ENCODE measurements around the gene EEF1A2.

DNA sequence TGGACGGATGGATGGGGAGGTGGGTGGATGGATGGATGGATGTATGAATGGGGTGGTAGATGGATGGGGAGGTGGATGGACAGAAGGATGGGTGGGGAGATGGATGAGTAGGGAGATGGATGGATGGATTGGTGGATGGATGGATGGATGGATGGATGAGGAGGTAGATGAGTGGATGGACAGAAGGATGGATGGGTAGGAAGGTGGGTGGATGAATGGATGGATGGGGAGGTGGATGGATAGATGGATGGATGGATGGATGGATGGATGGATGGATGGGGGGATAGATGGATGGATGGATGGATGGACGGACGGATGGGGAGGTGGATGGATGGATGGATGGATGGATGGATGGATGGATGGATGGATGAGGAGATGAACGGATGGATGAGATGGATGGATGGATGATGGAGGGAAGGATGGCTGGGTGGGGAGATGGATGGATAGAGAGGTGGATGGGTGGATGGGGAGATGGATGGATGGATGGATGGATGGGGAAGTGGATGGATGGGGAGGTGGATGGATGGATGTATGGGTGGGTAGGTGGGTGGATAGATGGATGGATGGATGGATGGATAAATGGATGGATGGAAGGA, 7.2 kb downstream of the EEF1A2 start:
- TF ChIP-seq CTCF (IDR thresholded peaks at IDR 0.05; ENCODE audit: borderline replicate concordance, extremely low read depth, low read length, poor library complexity, severe bottlenecking), result no peak
- TF ChIP-seq EZH2 (IDR thresholded peaks at IDR 0.05; ENCODE audit: borderline replicate concordance, low read depth, low read length, severe bottlenecking), result no peak

All from DND-41 (cell line).